ENCODE data around the gene VSTM2L. TPM values are rescaled to one million over a fixed set of nuclear protein-coding genes. Genes with fewer than 3 reads are reported as not detected.

VSTM2L gene
- total RNA-seq, 1 donor: not detected

- no peak overlapping the region for H3K4me3 ChIP-seq (ENCODE audit: low read length)
- H3K27me3 ChIP-seq (ENCODE audit: insufficient read depth, low read length): no peaks in the 10 kb centered on the region
- H3K9me3 ChIP-seq (ENCODE audit: low read depth, low read length): no peaks in the 10 kb centered on the region
- H3K4me1 ChIP-seq (ENCODE audit: insufficient read depth, low read length): no peaks in the 10 kb centered on the region
Measured at GRCh38 chr20:37873884-37874283, 29.0 kb upstream of the VSTM2L start.

GRCh38 chr20:37875460-37876175 lies 27.3 kb upstream of the VSTM2L start:
- Histone ChIP-seq H3K9me3 (ENCODE audit: low read depth, low read length) (no peaks in the 10 kb centered on the region), H3K27me3 (ENCODE audit: insufficient read depth, low read length) (no peaks in the 10 kb centered on the region), H3K4me3 (ENCODE audit: low read length) (no peak overlapping the region), H3K4me1 (ENCODE audit: insufficient read depth, low read length) (no peaks in the 10 kb centered on the region)

GRCh38 chr20:37876863-37877262 lies 26.1 kb upstream of the VSTM2L start:
- H3K9me3 ChIP-seq (ENCODE audit: low read depth, low read length): no peaks in the 10 kb centered on the region

GRCh38 chr20:37877832-37878772 lies 24.8 kb upstream of the VSTM2L start:
- Histone ChIP-seq H3K27me3 (ENCODE audit: insufficient read depth, low read length) (no peaks in the 10 kb centered on the region), H3K4me1 (ENCODE audit: insufficient read depth, low read length) (no peaks in the 10 kb centered on the region), H3K4me3 (ENCODE audit: low read length) (no peak overlapping the region), H3K9me3 (ENCODE audit: low read depth, low read length) (no peaks in the 10 kb centered on the region)

More at GRCh38 chr20:37876863-37877262, 26.1 kb upstream of the VSTM2L start:
- H3K4me3 ChIP-seq (ENCODE audit: low read length): no peak overlapping the region
- H3K4me1 ChIP-seq (ENCODE audit: insufficient read depth, low read length): no peaks in the 10 kb centered on the region
- H3K27me3 ChIP-seq (ENCODE audit: insufficient read depth, low read length): no peaks in the 10 kb centered on the region

GRCh38 chr20:37878835-37879599 lies 23.9 kb upstream of the VSTM2L start:
- no peaks in the 10 kb centered on the region for H3K4me1 ChIP-seq (ENCODE audit: insufficient read depth, low read length)
- no peaks in the 10 kb centered on the region for H3K9me3 ChIP-seq (ENCODE audit: low read depth, low read length)
- H3K27me3 ChIP-seq (ENCODE audit: insufficient read depth, low read length): no peaks in the 10 kb centered on the region
- no peak overlapping the region for H3K4me3 ChIP-seq (ENCODE audit: low read length)

GRCh38 chr20:37879843-37880242 lies 23.1 kb upstream of the VSTM2L start:
- no peaks in the 10 kb centered on the region for H3K4me1 ChIP-seq (ENCODE audit: insufficient read depth, low read length)
- H3K27me3 ChIP-seq (ENCODE audit: insufficient read depth, low read length): no peaks in the 10 kb centered on the region
- no peaks in the 10 kb centered on the region for H3K9me3 ChIP-seq (ENCODE audit: low read depth, low read length)
- H3K4me3 ChIP-seq (ENCODE audit: low read length): no peak overlapping the region

GRCh38 chr20:37880726-37881591 lies 22.0 kb upstream of the VSTM2L start:
- H3K4me3 ChIP-seq (ENCODE audit: low read length): no peak overlapping the region
- no peaks in the 10 kb centered on the region for H3K4me1 ChIP-seq (ENCODE audit: insufficient read depth, low read length)
- H3K27me3 ChIP-seq (ENCODE audit: insufficient read depth, low read length): no peaks in the 10 kb centered on the region
- no peaks in the 10 kb centered on the region for H3K9me3 ChIP-seq (ENCODE audit: low read depth, low read length)

GRCh38 chr20:37881601-37882343 lies 21.2 kb upstream of the VSTM2L start:
- no peaks in the 10 kb centered on the region for H3K27me3 ChIP-seq (ENCODE audit: insufficient read depth, low read length)
- H3K9me3 ChIP-seq (ENCODE audit: low read depth, low read length): no peaks in the 10 kb centered on the region
- no peak overlapping the region for H3K4me3 ChIP-seq (ENCODE audit: low read length)
- H3K4me1 ChIP-seq (ENCODE audit: insufficient read depth, low read length): no peaks in the 10 kb centered on the region

- Histone ChIP-seq H3K9me3 (ENCODE audit: low read depth, low read length) (no peaks in the 10 kb centered on the region), H3K4me3 (ENCODE audit: low read length) (no peak overlapping the region), H3K27me3 (ENCODE audit: insufficient read depth, low read length) (no peaks in the 10 kb centered on the region), H3K4me1 (ENCODE audit: insufficient read depth, low read length) (no peaks in the 10 kb centered on the region)
Measured at GRCh38 chr20:37882961-37883712, 19.8 kb upstream of the VSTM2L start.

- no peaks in the 10 kb centered on the region for H3K9me3 ChIP-seq (ENCODE audit: low read depth, low read length)
- H3K4me3 ChIP-seq (ENCODE audit: low read length): no peak overlapping the region
- no peaks in the 10 kb centered on the region for H3K4me1 ChIP-seq (ENCODE audit: insufficient read depth, low read length)
- H3K27me3 ChIP-seq (ENCODE audit: insufficient read depth, low read length): no peaks in the 10 kb centered on the region
Measured at GRCh38 chr20:37885042-37885441, 17.9 kb upstream of the VSTM2L start.

GRCh38 chr20:37885593-37886503 lies 17.1 kb upstream of the VSTM2L start:
- H3K4me1 ChIP-seq (ENCODE audit: insufficient read depth, low read length): no peaks in the 10 kb centered on the region
- no peak overlapping the region for H3K4me3 ChIP-seq (ENCODE audit: low read length)
- H3K9me3 ChIP-seq (ENCODE audit: low read depth, low read length): no peaks in the 10 kb centered on the region
- H3K27me3 ChIP-seq (ENCODE audit: insufficient read depth, low read length): no peaks in the 10 kb centered on the region

GRCh38 chr20:37886851-37887297 lies 16.1 kb upstream of the VSTM2L start:
- Histone ChIP-seq H3K4me3 (ENCODE audit: low read length) (no peak overlapping the region), H3K4me1 (ENCODE audit: insufficient read depth, low read length) (no peaks in the 10 kb centered on the region), H3K9me3 (ENCODE audit: low read depth, low read length) (no peaks in the 10 kb centered on the region), H3K27me3 (ENCODE audit: insufficient read depth, low read length) (no peaks in the 10 kb centered on the region)

All from mononuclear cell (primary cell).